ENCODE data around the gene TMEM9.

The TMEM9 gene

GRCh38 chr1:201088901-201089525 lies 65.3 kb downstream of the TMEM9 start:
- FAIRE-seq, result no peak

DNA sequence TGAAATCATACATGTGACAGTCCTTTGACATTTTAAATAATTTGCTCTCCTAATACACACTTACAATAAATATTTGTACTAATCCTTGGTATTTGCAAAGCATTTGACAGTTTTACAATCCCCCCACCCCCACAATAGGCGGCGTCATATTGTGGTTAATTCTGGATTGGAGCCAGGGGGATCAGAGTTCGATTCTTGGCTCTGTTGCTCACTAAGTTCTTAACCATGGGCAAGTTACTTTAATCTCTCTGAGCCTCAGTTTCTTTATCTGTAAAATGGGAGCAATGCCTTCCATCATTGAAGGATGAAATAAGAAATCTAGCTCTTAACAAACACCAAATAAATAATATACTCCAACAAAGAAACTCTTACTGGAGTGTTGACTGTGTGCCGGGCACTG lies 65.9 kb downstream of the TMEM9 start:
- FAIRE-seq (no peak), DNase-seq (ENCODE audit: insufficient read length, low spot score) (no peak)

More at GRCh38 chr1:201088901-201089525, 65.3 kb downstream of the TMEM9 start:
- DNase-seq (ENCODE audit: insufficient read length, low spot score), result no peak

DNA sequence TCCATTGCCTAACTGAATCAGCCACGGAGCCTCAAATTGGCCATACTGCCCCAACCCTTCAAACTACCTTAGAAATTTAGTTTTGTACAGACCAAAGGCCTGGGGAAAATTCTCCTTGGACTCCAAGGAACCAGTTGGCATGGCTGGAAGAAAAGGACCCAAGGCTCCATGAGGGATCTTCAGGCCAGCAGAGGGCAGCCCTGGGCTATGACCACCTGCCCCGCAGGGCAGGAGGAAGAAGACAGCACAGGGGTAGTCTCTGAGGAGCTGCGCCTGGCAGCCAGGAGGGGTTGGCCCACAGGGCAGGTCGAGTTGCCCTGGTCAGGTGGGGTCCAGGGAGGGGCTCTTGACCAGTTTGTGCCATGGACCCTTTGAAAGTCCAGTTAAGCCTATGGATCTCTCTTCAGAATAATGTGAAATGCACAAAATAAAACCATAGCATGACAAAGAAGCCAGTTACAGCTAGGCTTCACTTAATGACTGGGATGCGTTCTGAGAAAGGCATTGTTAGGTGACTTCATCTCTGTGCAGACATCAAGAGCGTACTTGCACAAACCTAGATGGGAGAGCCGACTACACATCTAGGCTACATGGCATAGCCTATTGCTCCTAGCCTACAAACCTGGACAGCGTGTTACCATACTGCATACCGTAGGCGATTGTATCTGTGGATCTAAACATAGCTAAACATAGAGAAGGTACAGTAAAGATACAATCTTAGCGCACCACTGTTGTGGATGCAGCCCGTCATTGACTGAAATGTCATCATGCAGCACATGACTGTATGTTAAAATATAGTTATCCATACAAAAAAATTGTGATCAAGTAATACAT lies 68.2 kb downstream of the TMEM9 start:
- no peak for FAIRE-seq

More for the DNA sequence above, 68.2 kb downstream of the TMEM9 start:
- peak; percentile 85 for DNase-seq (ENCODE audit: insufficient read length, low spot score)
